Measurements from ENCODE around the gene MCF2L2. TPM values are rescaled to one million over a fixed set of nuclear protein-coding genes. Genes with fewer than 3 reads are reported as not detected.

The MCF2L2 gene
- total RNA-seq, 1 donor from 2014 or later, result 2.7 TPM

GRCh38 chr3:183391460-183391859 is 37.0 kb downstream of the MCF2L2 start:
- Mint-ChIP-seq H3K36me3 (no peaks in the 10 kb centered on the region), H3K27me3 (no peaks in the 10 kb centered on the region), H3K4me1 (ENCODE audit: unreplicated experiment) (peaks cover 16% of the 10 kb centered on the region), H3K4me3 (no peak overlapping the region), H3K27ac (no peak overlapping the region), H3K9me3 (no peaks in the 10 kb centered on the region)
- TF ChIP-seq, protein P1, sequence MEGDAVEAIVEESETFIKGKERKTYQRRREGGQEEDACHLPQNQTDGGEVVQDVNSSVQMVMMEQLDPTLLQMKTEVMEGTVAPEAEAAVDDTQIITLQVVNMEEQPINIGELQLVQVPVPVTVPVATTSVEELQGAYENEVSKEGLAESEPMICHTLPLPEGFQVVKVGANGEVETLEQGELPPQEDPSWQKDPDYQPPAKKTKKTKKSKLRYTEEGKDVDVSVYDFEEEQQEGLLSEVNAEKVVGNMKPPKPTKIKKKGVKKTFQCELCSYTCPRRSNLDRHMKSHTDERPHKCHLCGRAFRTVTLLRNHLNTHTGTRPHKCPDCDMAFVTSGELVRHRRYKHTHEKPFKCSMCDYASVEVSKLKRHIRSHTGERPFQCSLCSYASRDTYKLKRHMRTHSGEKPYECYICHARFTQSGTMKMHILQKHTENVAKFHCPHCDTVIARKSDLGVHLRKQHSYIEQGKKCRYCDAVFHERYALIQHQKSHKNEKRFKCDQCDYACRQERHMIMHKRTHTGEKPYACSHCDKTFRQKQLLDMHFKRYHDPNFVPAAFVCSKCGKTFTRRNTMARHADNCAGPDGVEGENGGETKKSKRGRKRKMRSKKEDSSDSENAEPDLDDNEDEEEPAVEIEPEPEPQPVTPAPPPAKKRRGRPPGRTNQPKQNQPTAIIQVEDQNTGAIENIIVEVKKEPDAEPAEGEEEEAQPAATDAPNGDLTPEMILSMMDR (conservative IDR thresholded peaks at IDR 0.05), result no peak
- DNase-seq (ENCODE audit: extremely low spot score, unreplicated experiment), result no peak

DNA sequence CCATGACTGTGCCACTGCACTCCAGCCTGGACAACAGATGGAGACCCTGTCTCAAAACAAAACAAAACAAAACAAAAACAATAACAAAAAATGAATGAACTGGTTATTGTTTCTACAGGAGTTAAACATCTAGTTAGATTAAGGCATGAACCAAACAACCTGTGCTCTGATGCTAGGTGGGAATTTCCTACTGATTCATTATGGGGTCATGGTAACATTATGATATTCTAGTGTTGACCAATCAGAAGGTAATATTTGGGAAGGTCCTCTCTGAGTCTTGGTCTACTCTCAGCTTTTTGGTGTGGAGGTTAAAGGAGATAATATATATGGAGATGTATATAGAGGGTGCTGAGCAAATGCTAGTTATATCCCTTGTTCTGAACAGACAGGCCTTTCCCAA is 37.6 kb downstream of the MCF2L2 start:
- no peak for DNase-seq (ENCODE audit: extremely low spot score, unreplicated experiment)
- H3K36me3 Mint-ChIP-seq, result no peaks in the 10 kb centered on the region
- no peaks in the 10 kb centered on the region for H3K27me3 Mint-ChIP-seq
- no peak overlapping the region for H3K4me3 Mint-ChIP-seq
- peaks cover 17% of the 10 kb centered on the region for H3K4me1 Mint-ChIP-seq (ENCODE audit: unreplicated experiment)
- TF ChIP-seq, protein P1 (conservative IDR thresholded peaks at IDR 0.05), result no peak
- H3K9me3 Mint-ChIP-seq, result no peaks in the 10 kb centered on the region
- no peak overlapping the region for H3K27ac Mint-ChIP-seq

DNA sequence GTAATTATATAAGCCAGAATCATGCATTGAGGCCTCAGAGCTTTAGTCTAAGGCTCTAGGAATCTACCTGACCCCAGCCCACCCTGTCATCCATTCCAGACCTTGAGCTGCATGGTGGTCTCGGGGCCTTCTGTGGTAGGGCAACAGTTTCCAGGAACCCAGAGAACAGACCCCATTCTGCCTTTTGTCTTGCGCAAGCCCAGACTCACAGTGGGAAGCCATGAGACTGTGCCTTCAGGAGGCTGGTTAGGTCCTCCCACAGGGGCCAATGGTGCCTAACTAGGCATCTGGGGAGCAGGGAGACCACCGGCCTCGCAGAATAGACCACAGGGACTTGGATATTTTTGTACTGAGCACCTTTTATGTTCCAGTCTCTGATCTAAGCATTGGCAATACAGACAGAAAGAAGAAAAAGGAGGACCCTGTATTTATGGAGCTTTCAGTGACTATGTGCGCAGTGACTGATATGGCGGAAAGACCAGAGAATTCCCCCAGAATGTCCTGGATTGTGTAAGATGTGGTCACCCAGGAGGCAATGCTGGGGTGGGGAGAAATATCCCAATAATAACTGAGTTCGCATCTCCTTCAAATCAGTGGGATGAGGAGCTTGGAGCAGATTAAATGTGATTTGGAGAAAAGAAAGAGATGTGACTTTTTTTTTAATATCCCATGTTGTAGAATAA is 40.1 kb downstream of the MCF2L2 start:
- DNase-seq (ENCODE audit: extremely low spot score, unreplicated experiment), result no peak
- Mint-ChIP-seq H3K36me3 (no peaks in the 10 kb centered on the region), H3K4me3 (no peak overlapping the region), H3K9me3 (no peaks in the 10 kb centered on the region), H3K4me1 (ENCODE audit: unreplicated experiment) (peaks cover 9% of the 10 kb centered on the region), H3K27me3 (no peaks in the 10 kb centered on the region), H3K27ac (no peak overlapping the region)
- TF ChIP-seq, protein P1 (conservative IDR thresholded peaks at IDR 0.05), result no peak

DNA sequence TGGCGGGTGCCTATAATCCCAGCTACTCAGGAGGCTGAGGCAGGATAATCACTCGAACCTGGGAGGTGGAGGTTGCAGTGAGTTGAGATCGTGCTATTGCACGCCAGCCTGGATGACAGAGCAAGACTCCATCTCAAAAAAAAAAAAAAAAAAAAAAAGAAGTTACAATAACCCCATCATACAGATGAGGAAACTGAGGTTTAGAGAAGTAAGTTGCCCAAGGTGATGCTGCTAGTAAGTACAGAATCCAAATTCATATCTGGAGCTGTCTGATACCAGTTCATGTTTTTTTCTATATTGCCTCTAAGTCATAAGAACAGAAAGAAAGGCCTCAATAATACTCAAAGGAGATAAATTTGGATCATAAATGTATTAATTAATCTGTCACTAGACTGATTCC is 40.6 kb downstream of the MCF2L2 start:
- Mint-ChIP-seq H3K4me3 (no peak overlapping the region), H3K4me1 (ENCODE audit: unreplicated experiment) (peaks cover 9% of the 10 kb centered on the region), H3K9me3 (no peaks in the 10 kb centered on the region), H3K36me3 (no peaks in the 10 kb centered on the region), H3K27me3 (no peaks in the 10 kb centered on the region), H3K27ac (no peak overlapping the region)
- TF ChIP-seq, protein P1 (conservative IDR thresholded peaks at IDR 0.05), result no peak
- no peak for DNase-seq (ENCODE audit: extremely low spot score, unreplicated experiment)

- no peak overlapping the region for H3K27ac Mint-ChIP-seq
- no peak overlapping the region for H3K4me3 Mint-ChIP-seq
- TF ChIP-seq, protein P1 (conservative IDR thresholded peaks at IDR 0.05), result no peak
- no peak for DNase-seq (ENCODE audit: extremely low spot score, unreplicated experiment)
- peaks cover 9% of the 10 kb centered on the region for H3K4me1 Mint-ChIP-seq (ENCODE audit: unreplicated experiment)
- no peaks in the 10 kb centered on the region for H3K36me3 Mint-ChIP-seq
- no peaks in the 10 kb centered on the region for H3K27me3 Mint-ChIP-seq
- no peaks in the 10 kb centered on the region for H3K9me3 Mint-ChIP-seq
Observed at GRCh38 chr3:183386651-183387050, 41.8 kb downstream of the MCF2L2 start.

Measured in type B pancreatic cell (in vitro differentiated cells).